Measurements from ENCODE around the gene TGM3.
"Not testable (repeated sequence)": the region's sequence is repeated elsewhere in the genome, so short reads cannot be mapped to it uniquely, and the experiment has no call there.

Gene TGM3

DNA sequence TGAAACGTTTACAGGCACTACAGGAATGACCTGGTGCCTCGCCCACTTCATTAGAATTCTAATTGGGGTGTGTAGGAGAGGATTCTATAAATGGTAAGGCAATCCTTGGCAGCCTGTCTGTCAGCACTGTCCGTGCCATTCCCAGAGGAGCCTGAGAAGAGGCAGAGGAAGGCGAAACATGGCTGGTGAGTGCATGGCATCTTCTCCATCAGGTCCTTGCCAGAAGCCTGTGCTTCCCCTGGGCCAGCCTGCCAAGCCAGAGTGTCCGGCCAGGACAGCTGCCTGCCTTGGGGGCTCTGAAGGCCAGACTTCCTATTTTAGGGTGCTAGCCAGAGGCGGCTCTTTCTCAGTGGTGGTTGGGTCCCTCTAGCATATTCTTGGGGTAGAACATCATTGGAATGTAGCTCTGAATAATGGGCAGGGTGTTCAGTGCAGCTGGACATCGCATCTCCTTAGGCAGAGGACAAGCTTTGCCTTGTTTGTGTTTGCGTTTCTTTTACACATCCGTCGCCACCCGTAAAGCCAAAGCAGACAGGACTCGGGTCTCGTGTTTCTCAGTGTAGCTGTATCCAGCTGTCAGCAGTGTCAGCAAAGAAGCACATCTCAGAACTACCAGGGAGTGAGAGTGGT, at the start of gene TGM3:
TGM3 (plus strand) TSS at position 116 of the 630 bp plus-strand sequence; CDS start at position 179, 63 bp downstream.
- no peak for DNase-seq

DNA sequence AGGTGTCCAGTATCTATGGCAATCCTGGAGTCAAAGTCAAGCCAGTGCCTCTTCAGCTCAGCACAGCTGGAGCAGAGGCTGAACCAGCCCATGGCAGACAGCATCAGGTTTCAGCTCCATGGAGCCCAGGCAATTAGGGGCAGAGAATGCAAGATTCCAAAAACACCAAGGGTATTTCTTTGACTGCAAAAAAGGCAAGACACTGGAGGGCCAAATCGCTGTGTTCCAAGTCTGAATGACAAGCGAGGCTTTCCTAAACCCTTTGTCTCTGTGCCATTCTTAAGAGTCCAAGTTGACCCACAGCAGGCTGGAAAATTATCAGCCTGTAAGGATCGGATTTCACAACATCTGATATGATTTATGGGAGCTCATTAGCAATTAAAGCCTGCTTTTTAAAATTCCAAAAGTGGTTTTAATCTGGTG, 49.7 kb upstream of the TGM3 start:
- no peak for DNase-seq

GRCh38 chr20:2248837-2249236, 47.0 kb upstream of the TGM3 start:
- DNase-seq: no peak

DNA sequence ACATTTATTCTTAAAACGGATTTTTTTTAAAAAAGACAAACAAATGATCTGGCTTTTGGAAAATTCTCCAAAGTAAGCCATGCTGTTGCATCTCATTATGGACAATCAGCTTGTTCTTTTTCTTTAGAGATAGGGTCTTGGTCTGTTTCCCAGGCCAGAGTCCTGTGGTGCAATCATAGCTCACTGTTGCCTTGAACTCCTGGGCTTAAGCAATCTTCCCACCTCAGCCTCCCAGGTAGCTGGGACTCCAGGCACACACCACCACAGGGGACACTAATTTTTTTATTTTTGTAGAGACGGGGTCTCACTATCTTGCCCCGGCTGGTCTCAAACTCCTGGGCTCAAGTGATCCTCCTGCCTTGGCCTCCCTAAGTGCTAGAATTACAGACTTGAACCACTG, 45.9 kb upstream of the TGM3 start:
- no peak for DNase-seq

GRCh38 chr20:2252419-2252997, 43.3 kb upstream of the TGM3 start:
- DNase-seq: no peak

DNA sequence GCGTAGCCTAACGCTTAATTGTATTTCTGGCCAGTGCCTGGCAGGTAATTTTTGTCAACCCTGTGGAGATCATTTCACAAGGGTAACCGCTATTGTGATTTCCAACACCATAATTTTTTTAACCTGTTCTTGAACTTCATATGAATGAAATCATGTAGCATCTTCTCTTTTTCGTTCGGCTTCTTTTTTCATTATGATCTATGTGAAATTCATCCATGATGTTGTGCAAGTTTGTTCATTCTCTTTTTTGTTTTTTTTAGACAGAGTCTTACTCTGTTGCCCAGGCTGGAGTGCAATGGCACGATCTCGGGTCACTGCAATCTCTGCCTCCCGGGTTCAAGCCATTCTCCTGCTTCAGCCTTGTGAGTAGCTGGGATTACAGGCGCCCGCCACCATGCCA, 42.5 kb upstream of the TGM3 start:
- DNase-seq: no peak

DNA sequence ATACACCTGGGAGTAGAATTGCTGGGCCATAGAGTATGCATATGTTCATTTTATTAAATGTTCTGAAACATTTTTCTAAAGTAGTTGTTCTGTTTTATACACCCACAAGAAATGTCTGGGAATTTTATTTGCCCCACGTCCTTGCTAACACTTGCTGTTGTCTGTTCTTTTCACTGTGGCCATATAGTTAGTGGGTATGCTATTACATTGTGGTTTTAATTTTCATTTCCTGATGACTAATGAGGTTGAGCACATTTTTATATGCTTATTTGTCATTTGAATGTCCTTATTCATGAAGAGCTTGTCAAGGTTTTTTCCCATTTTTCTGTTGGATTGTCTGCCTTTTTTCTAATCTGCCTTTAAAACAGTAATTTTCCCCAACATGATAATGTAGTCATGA, 41.5 kb upstream of the TGM3 start:
- no peak for DNase-seq

- no peak for DNase-seq
Measured at GRCh38 chr20:2255926-2256531, 39.8 kb upstream of the TGM3 start.

GRCh38 chr20:2259731-2260130, 36.1 kb upstream of the TGM3 start:
- DNase-seq: no peak

DNA sequence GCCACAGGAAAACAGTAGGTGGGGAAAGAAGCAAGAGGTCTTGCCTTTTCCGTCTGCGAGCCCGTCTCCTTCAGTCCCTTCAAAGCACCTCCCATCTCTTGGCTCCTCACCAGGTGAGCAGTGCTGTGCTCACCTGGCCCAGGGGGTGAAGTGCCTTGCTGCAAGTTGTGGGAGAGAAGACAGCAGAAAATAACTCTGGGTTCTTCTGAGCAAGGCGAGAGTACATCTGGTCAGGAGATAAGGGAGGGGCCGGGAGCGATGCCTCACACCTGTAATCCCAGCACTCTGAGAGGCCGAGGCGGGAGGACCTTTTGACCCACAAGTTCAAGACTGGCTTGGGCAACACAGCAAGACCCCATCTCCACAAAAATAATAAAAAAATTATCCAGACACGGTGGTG, 35.6 kb upstream of the TGM3 start:
- DNase-seq: no peak

GRCh38 chr20:2261046-2261485, 34.7 kb upstream of the TGM3 start:
- no peak for DNase-seq

GRCh38 chr20:2261629-2262028, 34.2 kb upstream of the TGM3 start:
- DNase-seq: no peak

DNA sequence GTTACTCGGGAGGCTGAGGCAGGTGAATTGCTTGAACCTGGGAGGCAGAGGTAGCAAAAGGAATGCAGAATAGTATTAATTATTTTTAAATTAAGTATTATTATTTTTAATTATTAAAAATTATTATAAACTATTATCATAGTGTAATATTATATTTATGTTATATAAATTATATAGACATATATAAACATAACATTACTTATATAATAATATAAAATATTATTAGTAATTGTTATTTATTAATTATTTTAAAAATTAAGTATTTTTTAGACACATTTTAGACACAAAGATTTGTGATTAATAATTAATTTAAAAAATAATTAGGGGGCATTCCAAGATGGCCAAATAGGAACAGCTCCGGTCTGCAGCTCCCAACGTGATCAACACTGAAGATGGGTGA, 31.7 kb upstream of the TGM3 start:
- no peak for DNase-seq

DNA sequence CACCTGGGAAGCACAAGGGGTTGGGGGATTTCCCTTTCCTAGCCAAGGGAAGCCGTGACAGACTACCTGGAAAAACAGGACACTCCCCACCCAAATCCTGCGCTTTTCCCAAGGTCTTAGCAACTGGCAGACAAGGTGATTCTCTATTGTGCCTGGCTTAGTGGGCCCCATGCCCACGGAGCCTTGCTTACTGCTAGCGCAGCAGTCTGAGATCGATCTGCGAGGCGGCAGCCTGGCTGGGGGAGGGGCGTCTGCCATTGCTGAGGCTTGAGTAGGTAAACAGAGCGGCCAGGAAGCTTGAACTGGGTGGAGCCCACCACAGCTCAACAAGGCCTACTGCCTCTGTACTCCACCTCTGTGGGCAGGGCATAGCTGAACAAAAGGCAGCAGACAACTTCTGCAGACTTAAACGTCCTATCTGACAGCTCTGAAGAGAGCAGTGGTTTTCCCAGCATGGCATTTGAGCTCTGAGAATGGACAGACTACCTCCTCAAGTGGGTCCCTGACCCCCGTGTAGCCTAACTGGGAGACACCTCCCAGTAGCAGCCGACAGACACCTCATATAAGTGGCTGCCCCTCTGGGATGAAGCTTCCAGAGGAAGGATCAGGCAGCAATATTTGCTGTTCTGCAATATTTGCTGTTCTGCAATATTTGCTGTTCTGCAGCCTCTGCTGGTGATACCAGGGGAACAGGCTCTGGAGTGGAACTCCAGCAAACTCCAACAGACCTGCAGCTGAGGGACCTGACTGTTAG, 31.0 kb upstream of the TGM3 start:
- DNase-seq: not testable (repeated sequence)

GRCh38 chr20:2273634-2274302, 22.0 kb upstream of the TGM3 start:
- DNase-seq: no peak

- DNase-seq: no peak
Measured at GRCh38 chr20:2276015-2276414, 19.8 kb upstream of the TGM3 start.

- no peak for DNase-seq
Measured at GRCh38 chr20:2279253-2279779, 16.5 kb upstream of the TGM3 start.

DNA sequence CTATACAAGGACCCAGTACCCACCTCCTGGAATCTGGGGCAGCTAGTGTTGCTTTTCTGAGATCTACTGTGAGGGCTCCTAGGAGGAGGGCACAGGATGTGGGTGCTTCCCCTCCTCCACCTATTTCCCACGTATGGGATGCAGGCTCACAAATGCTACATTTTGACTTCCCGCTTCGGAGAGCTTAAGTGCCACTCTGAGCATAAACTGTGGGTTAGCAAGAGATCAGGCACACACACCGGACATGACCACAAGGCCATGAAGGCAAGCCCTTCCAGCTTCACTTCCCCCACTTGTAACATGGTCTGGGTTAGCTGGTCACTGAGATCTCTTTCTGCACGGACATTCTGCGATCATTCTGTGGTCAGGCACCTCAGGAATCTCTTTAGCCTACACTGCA, 15.7 kb upstream of the TGM3 start:
- no peak for DNase-seq

DNA sequence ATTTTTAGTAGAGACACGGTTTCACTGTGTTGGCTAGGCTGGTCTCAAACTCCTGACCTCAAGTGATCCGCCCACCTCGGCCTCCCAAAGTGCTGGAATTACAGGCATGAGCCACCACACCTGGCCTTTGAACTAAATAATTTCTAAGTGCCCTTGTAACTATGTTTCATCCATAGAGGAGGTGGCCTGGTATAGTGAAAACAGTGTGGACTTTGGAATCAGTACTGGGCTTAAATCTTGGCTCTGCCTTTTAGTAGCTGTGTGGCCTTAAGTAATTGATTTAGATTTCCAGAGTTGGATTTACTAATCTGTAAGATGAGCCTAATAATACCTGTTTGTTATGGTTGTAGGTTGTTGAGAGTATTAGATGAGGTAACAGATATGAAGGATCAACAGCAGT, 14.2 kb upstream of the TGM3 start:
- no peak for DNase-seq

- no peak for DNase-seq
Measured at GRCh38 chr20:2282181-2282580, 13.6 kb upstream of the TGM3 start.

DNA sequence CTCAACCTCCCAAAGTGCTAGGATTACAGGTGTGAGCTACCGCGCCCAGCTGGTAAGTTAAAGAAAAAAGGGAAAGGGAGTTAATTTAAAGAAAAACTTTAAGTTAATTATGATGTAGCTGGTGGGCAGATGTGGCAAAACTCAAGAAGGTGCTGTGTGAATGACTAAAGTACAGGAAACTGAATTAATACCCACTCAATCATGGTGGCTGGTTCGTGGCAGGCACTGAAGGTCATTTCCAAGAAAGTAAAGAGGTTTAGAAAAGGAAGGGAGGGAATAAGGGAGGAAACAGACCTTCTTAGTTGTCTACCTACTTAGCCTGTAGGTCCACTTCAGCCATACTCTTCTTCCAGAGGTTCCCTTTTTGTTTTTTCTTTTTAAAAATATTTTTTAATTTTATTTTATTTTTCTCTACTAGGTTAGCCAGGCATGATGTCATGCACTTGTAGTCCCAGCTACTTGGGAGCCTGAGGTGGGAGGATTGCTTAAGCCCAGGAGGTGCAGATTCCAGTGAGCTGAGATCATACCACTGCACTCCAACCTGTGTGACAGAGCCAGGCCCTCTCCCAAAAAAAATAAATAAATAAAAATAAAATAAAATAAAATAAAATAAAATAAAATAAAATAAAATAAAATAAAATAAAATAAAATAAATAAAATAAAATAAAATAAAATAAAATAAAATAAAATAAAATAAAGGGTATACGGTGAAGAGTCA, 11.9 kb upstream of the TGM3 start:
- DNase-seq: no peak

GRCh38 chr20:2285193-2285592, 10.6 kb upstream of the TGM3 start:
- no peak for DNase-seq
